Mesothelial cell of epicardium (in vitro differentiated cells): Measurements from ENCODE around the gene INHBC. TPM values are rescaled to one million over a fixed set of nuclear protein-coding genes. Genes with fewer than 3 reads are reported as not detected.

Experiments used
- DNase-seq, 2 experiments: peaks; one replicate each; pipeline ENCODE4 v3.0.0; 2021; ENCODE audit warnings: low spot score in 2 of 2; ENCODE audit not compliant: unreplicated experiment in 2 of 2
- H3K27ac Mint-ChIP-seq: 2 replicates; pipeline ENCODE4 v1.8.0; 2021; ENCODE audit warnings: mixed read lengths
- H3K27me3 Mint-ChIP-seq: 2 replicates; pipeline ENCODE4 v1.8.0; 2021; ENCODE audit warnings: low read depth, mixed read lengths
- H3K36me3 Mint-ChIP-seq: 2 replicates; pipeline ENCODE4 v1.8.0; 2021; ENCODE audit warnings: mixed read lengths
- H3K4me1 Mint-ChIP-seq: 2 replicates; pipeline ENCODE4 v1.8.0; 2021; ENCODE audit warnings: mixed read lengths
- H3K4me3 Mint-ChIP-seq: 2 replicates; pipeline ENCODE4 v1.8.0; 2021; ENCODE audit warnings: mild to moderate bottlenecking, moderate library complexity, mixed read lengths
- H3K9me3 Mint-ChIP-seq: 2 replicates; pipeline ENCODE4 v1.8.0; 2021; ENCODE audit warnings: mixed read lengths
- total RNA-seq: library from RNA; stranded (reverse); gene quantifications from 3 replicates; pipeline ENCODE4 v1.2.1, GENCODE V29; 2021
- TF ChIP-seq, protein P1 (sequence below): fragments of 200-600 bp; sonication (generic); IDR thresholded peaks from one replicate; pipeline ENCODE4 v1.5.0; 2021; ENCODE audit warnings: antibody characterized with exemption; ENCODE audit not compliant: unreplicated experiment

The INHBC gene
- total RNA-seq, 1 donor from 2014 or later: 0.31 TPM

DNA sequence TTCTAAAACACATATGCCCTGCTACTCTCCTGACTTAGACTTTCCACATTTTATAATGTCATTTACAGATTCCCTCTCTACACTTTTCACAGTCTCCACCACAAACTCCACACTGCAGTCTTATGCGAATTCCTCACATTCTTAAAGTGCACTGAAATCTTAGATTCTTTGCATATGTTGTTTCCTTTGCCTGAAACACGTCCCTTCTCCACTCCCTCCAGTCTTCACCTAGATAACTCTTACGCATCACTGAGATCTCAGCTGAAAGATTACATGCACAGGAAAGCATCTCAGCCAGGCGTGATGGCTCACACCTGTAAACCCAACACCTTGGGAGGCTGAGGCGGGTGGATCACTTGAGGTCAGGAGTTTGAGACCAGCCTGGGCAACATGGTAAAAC, 48.9 kb downstream of the INHBC start:
- no peaks in the 10 kb centered on the region for H3K36me3 Mint-ChIP-seq

GRCh38 chr12:57485695-57486094, 51.1 kb downstream of the INHBC start:
- peak overlapping the region; percentile 62 for H3K27ac Mint-ChIP-seq
- peaks cover 21% of the 10 kb centered on the region for H3K4me1 Mint-ChIP-seq
- H3K9me3 Mint-ChIP-seq: no peaks in the 10 kb centered on the region
- H3K27me3 Mint-ChIP-seq: peaks cover 9% of the 10 kb centered on the region
- TF ChIP-seq, protein P1, sequence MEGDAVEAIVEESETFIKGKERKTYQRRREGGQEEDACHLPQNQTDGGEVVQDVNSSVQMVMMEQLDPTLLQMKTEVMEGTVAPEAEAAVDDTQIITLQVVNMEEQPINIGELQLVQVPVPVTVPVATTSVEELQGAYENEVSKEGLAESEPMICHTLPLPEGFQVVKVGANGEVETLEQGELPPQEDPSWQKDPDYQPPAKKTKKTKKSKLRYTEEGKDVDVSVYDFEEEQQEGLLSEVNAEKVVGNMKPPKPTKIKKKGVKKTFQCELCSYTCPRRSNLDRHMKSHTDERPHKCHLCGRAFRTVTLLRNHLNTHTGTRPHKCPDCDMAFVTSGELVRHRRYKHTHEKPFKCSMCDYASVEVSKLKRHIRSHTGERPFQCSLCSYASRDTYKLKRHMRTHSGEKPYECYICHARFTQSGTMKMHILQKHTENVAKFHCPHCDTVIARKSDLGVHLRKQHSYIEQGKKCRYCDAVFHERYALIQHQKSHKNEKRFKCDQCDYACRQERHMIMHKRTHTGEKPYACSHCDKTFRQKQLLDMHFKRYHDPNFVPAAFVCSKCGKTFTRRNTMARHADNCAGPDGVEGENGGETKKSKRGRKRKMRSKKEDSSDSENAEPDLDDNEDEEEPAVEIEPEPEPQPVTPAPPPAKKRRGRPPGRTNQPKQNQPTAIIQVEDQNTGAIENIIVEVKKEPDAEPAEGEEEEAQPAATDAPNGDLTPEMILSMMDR: no peak
- no peak for DNase-seq
- H3K4me3 Mint-ChIP-seq: no peak overlapping the region
- H3K36me3 Mint-ChIP-seq: peaks cover 3% of the 10 kb centered on the region

More for the DNA sequence above, 48.9 kb downstream of the INHBC start:
- Mint-ChIP-seq H3K4me1 (peaks cover 12% of the 10 kb centered on the region), H3K27ac (peak overlapping the region; percentile 67), H3K9me3 (no peaks in the 10 kb centered on the region), H3K27me3 (peaks cover 29% of the 10 kb centered on the region), H3K4me3 (no peak overlapping the region)
- TF ChIP-seq, protein P1: no peak
- no peak for DNase-seq

DNA sequence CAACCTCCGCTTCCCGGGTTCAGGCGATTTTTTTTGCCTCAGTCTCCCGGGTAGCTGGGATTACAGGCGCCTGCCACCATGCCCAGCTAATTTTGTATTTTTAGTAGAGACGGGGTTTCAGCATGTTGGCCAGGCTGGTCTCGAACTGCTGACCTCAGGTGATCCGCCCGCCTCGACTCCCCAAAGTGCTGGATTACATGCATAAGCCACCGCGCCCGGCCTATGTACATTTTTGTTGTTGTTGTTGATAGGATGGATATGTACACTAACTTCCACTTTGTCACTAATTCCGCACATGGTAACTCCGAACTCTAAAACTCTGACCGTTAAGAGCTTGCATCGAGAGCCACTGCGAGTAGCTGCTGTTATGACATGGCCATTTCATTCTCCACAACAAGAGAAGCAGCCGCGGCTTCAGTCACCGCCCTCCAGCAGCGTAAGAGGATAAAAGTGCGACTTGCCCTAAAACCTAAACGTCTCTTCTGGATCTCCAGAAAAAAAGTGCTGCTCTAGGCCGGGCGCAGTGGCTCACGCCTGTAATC, 52.5 kb downstream of the INHBC start:
- H3K4me3 Mint-ChIP-seq: peak overlapping the region; percentile 95
- peaks cover 21% of the 10 kb centered on the region for H3K4me1 Mint-ChIP-seq
- H3K36me3 Mint-ChIP-seq: peaks cover 10% of the 10 kb centered on the region
- no peaks in the 10 kb centered on the region for H3K9me3 Mint-ChIP-seq
- H3K27me3 Mint-ChIP-seq: no peaks in the 10 kb centered on the region
- no peak overlapping the region for H3K27ac Mint-ChIP-seq
- DNase-seq: no peak
- TF ChIP-seq, protein P1: no peak

DNA sequence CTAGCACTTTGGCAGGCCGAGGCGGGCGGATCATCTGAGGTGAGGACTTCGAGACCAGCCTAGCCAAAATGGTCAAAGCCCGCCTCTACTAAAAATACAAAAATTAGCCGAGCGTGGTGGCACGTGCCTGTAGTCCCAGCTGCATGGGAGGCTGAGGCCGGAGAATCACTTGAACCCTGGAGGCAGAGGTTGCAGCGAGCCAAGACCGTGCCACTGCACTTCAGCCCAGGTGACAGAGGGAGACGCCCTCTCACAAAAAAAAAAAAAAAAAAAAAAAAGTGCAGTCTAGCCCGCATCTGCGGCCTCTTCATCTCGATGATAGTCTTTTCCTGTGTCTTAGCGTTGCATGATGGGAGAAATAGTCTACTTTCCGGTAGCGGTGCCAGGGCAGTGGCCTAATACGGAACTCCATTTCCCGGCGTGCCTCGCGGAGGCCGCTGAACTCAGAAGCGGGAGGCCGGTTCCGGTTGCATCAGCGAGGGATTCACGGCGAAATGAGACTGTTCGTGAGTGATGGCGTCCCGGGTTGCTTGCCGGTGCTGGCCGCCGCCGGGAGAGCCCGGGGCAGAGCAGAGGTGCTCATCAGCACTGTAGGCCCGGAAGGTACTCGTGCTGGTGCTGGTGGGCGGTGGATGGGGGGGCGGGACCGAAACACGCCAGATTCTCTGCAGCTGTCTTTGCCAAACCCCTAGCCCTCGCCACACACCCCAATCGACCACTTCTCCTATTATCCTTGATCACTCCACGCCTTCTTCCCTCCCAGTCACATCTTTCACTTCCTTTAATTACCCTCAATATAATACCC, 53.2 kb downstream of the INHBC start, which contains the start of gene MARS1:
Gene MARS1 (plus strand): TSS at position 472 of the 805 bp plus-strand sequence. CDS start 23 bp downstream, at position 495.
- Mint-ChIP-seq H3K9me3 (no peaks in the 10 kb centered on the region), H3K4me1 (peaks cover 21% of the 10 kb centered on the region), H3K36me3 (peaks cover 13% of the 10 kb centered on the region), H3K4me3 (peak within 1 kb of the TSS; percentile 95), H3K27me3 (no peaks in the 10 kb centered on the region), H3K27ac (peak within 1 kb of the TSS; percentile 95)
- TF ChIP-seq, protein P1: no peak
- DNase-seq: peak; percentile 73 to 82

- no peak for DNase-seq
- H3K36me3 Mint-ChIP-seq: peaks cover 16% of the 10 kb centered on the region
- peak overlapping the region; percentile 95 for H3K27ac Mint-ChIP-seq
- peak overlapping the region; percentile 95 for H3K4me3 Mint-ChIP-seq
- TF ChIP-seq, protein P1: no peak
- H3K27me3 Mint-ChIP-seq: no peaks in the 10 kb centered on the region
- no peaks in the 10 kb centered on the region for H3K9me3 Mint-ChIP-seq
- H3K4me1 Mint-ChIP-seq: peaks cover 14% of the 10 kb centered on the region
Measured at GRCh38 chr12:57488402-57489156, 54.0 kb downstream of the INHBC start.
